Kidney (tissue), 14 donors: ENCODE results near the gene IP6K3. TPM values are rescaled to one million over a fixed set of nuclear protein-coding genes. Genes with fewer than 3 reads are reported as not detected.

ENCODE experiments used
- DNase-seq, 5 donors: peaks; one replicate each; pipeline ENCODE4 v3.0.0-alpha.2; 2013 to 2020
- FAIRE-seq: peaks from 2 replicates; lab custom pipeline; 2012; peaks lifted over from hg19 to GRCh38; lab: Jason Lieb, UNC
- H3K27ac ChIP-seq, 2 donors: one replicate each; pipeline ENCODE4 v1.7.0; 2013; ENCODE audit warnings: low read depth in 2 of 2, low read length in 2 of 2, inconsistent platforms in 1 of 2
- H3K27me3 ChIP-seq: one replicate; pipeline ENCODE4 v1.7.1; 2013; ENCODE audit warnings: low read length, inconsistent platforms; ENCODE audit not compliant: control insufficient read depth, insufficient read depth
- H3K36me3 ChIP-seq, 3 donors: one replicate each; pipeline versions ENCODE4 v1.7.0 to v1.7.1; 2013; ENCODE audit warnings: low read length in 3 of 3, control low read depth in 1 of 3, inconsistent platforms in 1 of 3; ENCODE audit not compliant: insufficient read depth in 3 of 3, control insufficient read depth in 2 of 3
- H3K4me1 ChIP-seq, 3 donors: one replicate each; pipeline versions ENCODE4 v1.7.0 to v1.7.1; 2013; ENCODE audit warnings: low read length in 3 of 3, inconsistent platforms in 1 of 3, low read depth in 1 of 3; ENCODE audit not compliant: control insufficient read depth in 2 of 3, insufficient read depth in 2 of 3
- H3K4me3 ChIP-seq, 3 donors: one replicate each; pipeline versions ENCODE4 v1.7.0 to v1.8.1; 2013; ENCODE audit warnings: low read length in 3 of 3, control low read depth in 1 of 3, inconsistent platforms in 1 of 3
- H3K9ac ChIP-seq, 3 donors: one replicate each; pipeline versions ENCODE4 v1.7.0 to v1.7.1; 2013; ENCODE audit warnings: low read length in 3 of 3, control low read depth in 1 of 3, inconsistent platforms in 1 of 3
- H3K9me3 ChIP-seq, 3 donors: one replicate each; pipeline versions ENCODE4 v1.7.0 to v1.7.1; 2013; ENCODE audit warnings: low read length in 3 of 3, control low read depth in 1 of 3, inconsistent platforms in 1 of 3; ENCODE audit not compliant: control insufficient read depth in 2 of 3, insufficient read depth in 1 of 3
- intact Hi-C: fragments of 100-400 bp; cut with DNase I; formaldehyde crosslinking; loops from one replicate; pipeline ENCODE4 v1.11.1; 2022
- polyA plus RNA-seq: library from polyadenylated mRNA; stranded (reverse); fragments of 350-450 nt; fragmentation: Illumina TruSeq; extraction: RNeasy Lipid Tissue Mini Kit (QIAGEN cat#74804); gene quantifications from one replicate; pipeline ENCODE4 v1.2.3, GENCODE V29; 2014; ENCODE audit warnings: low read depth, low replicate concordance; ENCODE audit not compliant: insufficient read depth
- total RNA-seq: library from RNA; stranded (reverse); fragmentation: NEBNext Ultra II Directional; extraction: Animal tissue kit (Norgen Biotek cat#: 25700); gene quantifications from one replicate; pipeline ENCODE4 v1.2.1, GENCODE V29; 2021
- TF ChIP-seq, protein P1 (sequence below): IDR thresholded peaks from 3 replicates; pipeline ENCODE4 v1.5.1; 2012; ENCODE audit warnings: mild to moderate bottlenecking, moderate library complexity, borderline replicate concordance; ENCODE audit not compliant: insufficient read depth; ENCODE audit errors: extremely low read depth
- donor health status: control.
- donor health status: control.
- donor health status: control.
- donor health status: control.
- donor health status: control.
- donor health status: DM: yes; HTN: yes; CAD: no.
- donor health status: Normal renal cell carcinoma (clear cell type).

Gene IP6K3
- total and polyA plus RNA-seq, 2 donors from 2014 or later, result 0.47 to 4.0 TPM

- TF ChIP-seq, protein P1, sequence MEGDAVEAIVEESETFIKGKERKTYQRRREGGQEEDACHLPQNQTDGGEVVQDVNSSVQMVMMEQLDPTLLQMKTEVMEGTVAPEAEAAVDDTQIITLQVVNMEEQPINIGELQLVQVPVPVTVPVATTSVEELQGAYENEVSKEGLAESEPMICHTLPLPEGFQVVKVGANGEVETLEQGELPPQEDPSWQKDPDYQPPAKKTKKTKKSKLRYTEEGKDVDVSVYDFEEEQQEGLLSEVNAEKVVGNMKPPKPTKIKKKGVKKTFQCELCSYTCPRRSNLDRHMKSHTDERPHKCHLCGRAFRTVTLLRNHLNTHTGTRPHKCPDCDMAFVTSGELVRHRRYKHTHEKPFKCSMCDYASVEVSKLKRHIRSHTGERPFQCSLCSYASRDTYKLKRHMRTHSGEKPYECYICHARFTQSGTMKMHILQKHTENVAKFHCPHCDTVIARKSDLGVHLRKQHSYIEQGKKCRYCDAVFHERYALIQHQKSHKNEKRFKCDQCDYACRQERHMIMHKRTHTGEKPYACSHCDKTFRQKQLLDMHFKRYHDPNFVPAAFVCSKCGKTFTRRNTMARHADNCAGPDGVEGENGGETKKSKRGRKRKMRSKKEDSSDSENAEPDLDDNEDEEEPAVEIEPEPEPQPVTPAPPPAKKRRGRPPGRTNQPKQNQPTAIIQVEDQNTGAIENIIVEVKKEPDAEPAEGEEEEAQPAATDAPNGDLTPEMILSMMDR, result no peak
- FAIRE-seq, result no peak
- intact Hi-C loops, result no loop called here
These were observed 13.0 kb downstream of the IP6K3 start for GRCh38 chr6:33733709-33734007.

GRCh38 chr6:33732817-33733708 lies 13.6 kb downstream of the IP6K3 start:
- H3K4me1 ChIP-seq, result peaks cover 0 to 3% (median 0%) of the 10 kb centered on the region in 3 donors
- H3K9ac ChIP-seq, result no peak overlapping the region
- H3K36me3 ChIP-seq, result no peaks in the 10 kb centered on the region
- no peak overlapping the region for H3K27ac ChIP-seq
- no peak overlapping the region for H3K4me3 ChIP-seq
- intact Hi-C loops, result no loop called here
- no peak for FAIRE-seq
- H3K27me3 ChIP-seq, result no peaks in the 10 kb centered on the region
- H3K9me3 ChIP-seq, result no peaks in the 10 kb centered on the region
- TF ChIP-seq, protein P1, result no peak
- DNase-seq, result no peak

More at GRCh38 chr6:33733709-33734007, 13.0 kb downstream of the IP6K3 start:
- peaks cover 0 to 3% (median 0%) of the 10 kb centered on the region in 3 donors for H3K4me1 ChIP-seq
- H3K27ac ChIP-seq, result no peak overlapping the region
- H3K4me3 ChIP-seq, result no peak overlapping the region
- no peaks in the 10 kb centered on the region for H3K9me3 ChIP-seq
- no peak overlapping the region for H3K9ac ChIP-seq
- DNase-seq, result peak in 1 of 5 donors; percentile 58
- no peaks in the 10 kb centered on the region for H3K36me3 ChIP-seq
- H3K27me3 ChIP-seq, result no peaks in the 10 kb centered on the region

GRCh38 chr6:33732385-33732784 lies 14.3 kb downstream of the IP6K3 start:
- no peaks in the 10 kb centered on the region for H3K27me3 ChIP-seq
- TF ChIP-seq, protein P1, result no peak
- FAIRE-seq (no peak), DNase-seq (no peak)
- no peak overlapping the region for H3K27ac ChIP-seq
- intact Hi-C loops, result no loop called here
- no peaks in the 10 kb centered on the region for H3K9me3 ChIP-seq
- H3K4me3 ChIP-seq, result no peak overlapping the region
- no peaks in the 10 kb centered on the region for H3K36me3 ChIP-seq
- H3K4me1 ChIP-seq, result peaks cover 0 to 3% (median 0%) of the 10 kb centered on the region in 3 donors
- H3K9ac ChIP-seq, result no peak overlapping the region
